ENCODE measurements around the gene TAF12. TPM values are rescaled to one million over a fixed set of nuclear protein-coding genes. Genes with fewer than 3 reads are reported as not detected.
A peak's percentile ranks its signal among the peaks of the same experiment; 100 is the strongest.
"Not testable (repeated sequence)": the region's sequence is repeated elsewhere in the genome, so short reads cannot be mapped to it uniquely, and the experiment has no call there.

TAF12 gene
- total RNA-seq, 1 donor from 2014 or later: 17.0 TPM

DNA sequence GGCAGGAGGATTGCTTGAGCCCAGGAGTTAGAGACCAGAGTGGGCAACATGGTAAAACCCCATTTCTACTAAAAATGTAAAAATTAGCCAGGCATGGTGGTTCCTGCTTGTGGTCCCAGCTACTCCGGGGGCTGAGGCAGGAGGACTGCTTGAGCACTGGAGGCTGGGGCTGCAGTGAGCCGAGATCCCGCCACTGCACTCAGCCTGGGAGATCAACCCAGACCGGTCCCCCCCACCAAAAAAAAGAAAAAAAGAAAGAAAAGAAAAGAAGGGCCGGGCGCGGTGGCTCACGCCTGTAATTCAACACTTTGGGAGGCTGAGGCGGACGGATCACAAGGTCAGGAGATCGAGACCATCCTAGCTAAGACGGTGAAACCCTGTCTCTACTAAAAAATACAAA lies 23.9 kb upstream of the TAF12 start:
- H3K36me3 Mint-ChIP-seq (ENCODE audit: low read depth, unreplicated experiment): no peaks in the 10 kb centered on the region
- H3K4me1 Mint-ChIP-seq (ENCODE audit: unreplicated experiment): peaks cover 14% of the 10 kb centered on the region
- H3K27ac Mint-ChIP-seq (ENCODE audit: unreplicated experiment): no peak overlapping the region
- peaks cover 8% of the 10 kb centered on the region for H3K27me3 Mint-ChIP-seq (ENCODE audit: unreplicated experiment)
- no peaks in the 10 kb centered on the region for H3K9me3 Mint-ChIP-seq (ENCODE audit: unreplicated experiment)
- no peak overlapping the region for H3K4me3 Mint-ChIP-seq (ENCODE audit: unreplicated experiment)
- DNase-seq (ENCODE audit: low spot score): no peak
- TF ChIP-seq CTCF (IDR thresholded peaks at IDR 0.05; ENCODE audit: unreplicated experiment): no peak

DNA sequence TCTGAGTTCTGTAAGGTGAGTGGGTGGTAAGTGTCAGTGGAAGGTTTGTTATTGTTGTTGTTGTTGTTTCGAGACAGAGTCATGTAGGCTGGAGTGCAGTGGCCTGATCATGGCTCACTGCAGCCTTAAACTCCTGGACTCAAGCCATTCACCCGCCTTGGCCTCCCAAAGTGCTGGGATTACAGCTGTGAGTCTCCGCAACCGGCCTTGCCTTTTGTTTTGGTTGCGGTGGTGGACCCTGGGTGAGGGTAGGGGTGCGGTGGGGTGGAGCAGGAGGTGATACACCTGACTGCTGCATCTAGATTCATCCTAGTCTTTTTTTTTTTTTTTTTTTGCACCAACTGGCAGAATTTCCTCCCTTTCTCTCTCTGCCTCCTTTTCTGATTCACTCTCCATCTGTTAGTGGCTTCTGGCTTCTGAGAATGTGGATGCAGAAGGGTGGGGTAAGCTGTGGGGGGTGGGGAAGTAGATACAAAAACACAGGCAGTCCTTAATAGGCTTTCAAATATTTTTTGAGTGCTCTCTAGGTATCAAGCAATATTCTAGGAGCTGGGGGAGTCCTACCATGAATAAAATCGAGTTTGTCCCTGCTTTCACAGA lies 21.1 kb upstream of the TAF12 start:
- Mint-ChIP-seq H3K9me3 (ENCODE audit: unreplicated experiment) (no peaks in the 10 kb centered on the region), H3K27ac (ENCODE audit: unreplicated experiment) (no peak overlapping the region), H3K27me3 (ENCODE audit: unreplicated experiment) (peaks cover 8% of the 10 kb centered on the region), H3K4me1 (ENCODE audit: unreplicated experiment) (peaks cover 5% of the 10 kb centered on the region), H3K4me3 (ENCODE audit: unreplicated experiment) (no peak overlapping the region), H3K36me3 (ENCODE audit: low read depth, unreplicated experiment) (no peaks in the 10 kb centered on the region)
- no peak for DNase-seq (ENCODE audit: low spot score)
- no peak for TF ChIP-seq CTCF (IDR thresholded peaks at IDR 0.05; ENCODE audit: unreplicated experiment)

GRCh38 chr1:28656335-28656734 lies 13.5 kb upstream of the TAF12 start:
- Mint-ChIP-seq H3K9me3 (ENCODE audit: unreplicated experiment) (no peaks in the 10 kb centered on the region), H3K27ac (ENCODE audit: unreplicated experiment) (no peak overlapping the region), H3K27me3 (ENCODE audit: unreplicated experiment) (no peaks in the 10 kb centered on the region), H3K4me1 (ENCODE audit: unreplicated experiment) (no peaks in the 10 kb centered on the region), H3K4me3 (ENCODE audit: unreplicated experiment) (no peak overlapping the region), H3K36me3 (ENCODE audit: low read depth, unreplicated experiment) (no peaks in the 10 kb centered on the region)
- DNase-seq (ENCODE audit: low spot score): no peak
- TF ChIP-seq CTCF (IDR thresholded peaks at IDR 0.05; ENCODE audit: unreplicated experiment): no peak

GRCh38 chr1:28655448-28656311 lies 12.8 kb upstream of the TAF12 start:
- not testable (repeated sequence) for DNase-seq (ENCODE audit: low spot score); H3K27ac Mint-ChIP-seq (ENCODE audit: unreplicated experiment); H3K4me1 Mint-ChIP-seq (ENCODE audit: unreplicated experiment); H3K9me3 Mint-ChIP-seq (ENCODE audit: unreplicated experiment); H3K4me3 Mint-ChIP-seq (ENCODE audit: unreplicated experiment); H3K27me3 Mint-ChIP-seq (ENCODE audit: unreplicated experiment); H3K36me3 Mint-ChIP-seq (ENCODE audit: low read depth, unreplicated experiment)

DNA sequence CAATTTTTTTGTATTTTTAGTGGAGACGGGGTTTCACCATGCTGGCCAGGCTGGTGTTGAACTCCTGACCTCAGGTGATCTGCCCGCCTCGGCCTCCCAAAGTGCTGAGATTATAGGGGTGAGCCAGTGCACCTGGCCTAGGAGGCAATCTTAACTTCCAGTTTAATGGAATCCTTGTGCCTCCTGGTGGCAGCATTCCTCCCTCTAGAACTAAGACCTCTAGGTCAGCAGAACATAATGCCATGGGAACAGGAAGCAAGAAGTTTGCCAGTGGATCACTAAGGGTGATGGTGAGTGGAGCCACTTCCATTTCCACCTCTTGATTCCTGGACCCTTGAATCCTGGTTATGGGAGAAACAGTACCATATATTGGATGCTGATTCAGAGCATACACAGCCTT lies 11.0 kb upstream of the TAF12 start:
- H3K9me3 Mint-ChIP-seq (ENCODE audit: unreplicated experiment); H3K4me1 Mint-ChIP-seq (ENCODE audit: unreplicated experiment); H3K4me3 Mint-ChIP-seq (ENCODE audit: unreplicated experiment); H3K27me3 Mint-ChIP-seq (ENCODE audit: unreplicated experiment); H3K36me3 Mint-ChIP-seq (ENCODE audit: low read depth, unreplicated experiment); H3K27ac Mint-ChIP-seq (ENCODE audit: unreplicated experiment): not testable (repeated sequence)
- peak; percentile 21 for DNase-seq (ENCODE audit: low spot score)

- H3K4me3 Mint-ChIP-seq (ENCODE audit: unreplicated experiment); H3K9me3 Mint-ChIP-seq (ENCODE audit: unreplicated experiment); DNase-seq (ENCODE audit: low spot score); H3K36me3 Mint-ChIP-seq (ENCODE audit: low read depth, unreplicated experiment); H3K4me1 Mint-ChIP-seq (ENCODE audit: unreplicated experiment); H3K27ac Mint-ChIP-seq (ENCODE audit: unreplicated experiment); H3K27me3 Mint-ChIP-seq (ENCODE audit: unreplicated experiment): not testable (repeated sequence)
Observed at GRCh38 chr1:28653063-28653462, 10.2 kb upstream of the TAF12 start.
